Breast epithelium (tissue), 4 donors: ENCODE measurements around the gene PKD1L1. TPM values are rescaled to one million over a fixed set of nuclear protein-coding genes. Genes with fewer than 3 reads are reported as not detected.
A peak's percentile ranks its signal among the peaks of the same experiment; 100 is the strongest.
"Not testable (repeated sequence)": the region's sequence is repeated elsewhere in the genome, so short reads cannot be mapped to it uniquely, and the experiment has no call there.

ENCODE experiments used
- DNase-seq, 2 donors: peaks; one replicate each; pipeline ENCODE4 v3.0.0-alpha.2; 2019; ENCODE audit warnings: low spot score in 2 of 2
- H3K27ac ChIP-seq, 2 donors: fragments of 200-600 bp; sonication (generic) in 1 of 2; one replicate each; pipeline ENCODE4 v1.5.1; 2016 to 2019; ENCODE audit warnings: mild to moderate bottlenecking in 1 of 2
- H3K27me3 ChIP-seq, 2 donors: fragments of 200-600 bp; sonication (generic) in 1 of 2; one replicate each; pipeline versions ENCODE4 v1.5.1 to v1.6.0; 2017 to 2019; ENCODE audit warnings: control low read depth in 1 of 2, mild to moderate bottlenecking in 1 of 2
- H3K36me3 ChIP-seq: fragments of 200-600 bp; one replicate; pipeline ENCODE4 v1.5.1; 2019
- H3K4me1 ChIP-seq, 2 donors: fragments of 200-600 bp; sonication (generic); one replicate each; pipeline ENCODE4 v1.5.1; 2016 to 2019; ENCODE audit warnings: control low read depth in 1 of 2
- H3K4me3 ChIP-seq, 3 donors: fragments of 200-600 bp; sonication (generic); 1 replicate in 2 of 3; 2 replicates in 1 of 3; pipeline ENCODE4 v1.5.1; 2016 to 2019; ENCODE audit warnings: mild to moderate bottlenecking in 3 of 3, moderate library complexity in 2 of 3
- H3K9me3 ChIP-seq, 2 donors: fragments of 200-600 bp; sonication (generic) in 1 of 2; one replicate each; pipeline ENCODE4 v1.5.1; 2016 to 2019; ENCODE audit warnings: control low read depth in 1 of 2
- POLR2A ChIP-seq: fragments of 450-650 bp; IDR thresholded peaks from one replicate; pipeline ENCODE4 v1.6.1; 2016; ENCODE audit warnings: antibody characterized with exemption, mild to moderate bottlenecking, moderate library complexity
- POLR2AphosphoS5 ChIP-seq, 3 donors: sonication (generic); formaldehyde crosslinking; IDR thresholded peaks; one replicate each; pipeline ENCODE4 v1.6.1; 2017; ENCODE audit warnings: antibody characterized with exemption in 3 of 3
- intact Hi-C: fragments of 100-400 bp; cut with DNase I; formaldehyde crosslinking; loops from one replicate; pipeline ENCODE4 v1.15.1; 2023; ENCODE audit warnings: low total_unique reads
- total RNA-seq, 3 donors: library from RNA; depleted of rRNA; stranded (reverse); fragments of >200 nt; gene quantifications; one replicate each; pipeline ENCODE4 v1.1.0, GENCODE V29; 2016
- TF ChIP-seq, protein P1 (sequence below), 3 donors: fragments of 450-650 bp; IDR thresholded peaks; one replicate each; pipeline ENCODE4 v1.5.1; 2016 to 2017; ENCODE audit warnings: antibody characterized with exemption in 3 of 3, mild to moderate bottlenecking in 3 of 3, moderate library complexity in 3 of 3

PKD1L1 gene
- total RNA-seq, 3 donors from 2014 or later, result 0.32 to 0.44 (median 0.33) TPM

DNA sequence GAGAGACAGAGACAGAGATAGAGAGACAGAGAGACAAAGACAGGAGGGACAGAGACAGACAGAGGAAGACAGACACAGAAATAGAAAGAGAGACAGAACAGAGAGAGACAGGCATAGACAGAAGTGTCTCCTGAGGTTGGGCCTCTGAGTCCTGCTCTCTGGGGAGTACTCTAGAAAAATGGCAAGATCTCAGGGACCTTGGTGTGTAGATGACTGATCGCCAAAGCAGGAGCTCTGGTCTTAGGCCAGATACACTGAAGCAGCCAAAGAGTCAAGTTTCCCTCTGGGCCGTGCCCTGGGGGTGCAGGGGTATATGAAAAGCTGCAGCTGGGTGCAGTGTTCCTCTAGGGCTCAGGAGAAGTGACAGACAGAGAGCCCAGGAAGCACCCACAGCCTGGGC, 189.7 kb downstream of the PKD1L1 start:
- peaks cover 3 to 5% of the 10 kb centered on the region in 2 donors for H3K4me1 ChIP-seq
- DNase-seq, result peak in 1 of 2 donors; percentile 19

DNA sequence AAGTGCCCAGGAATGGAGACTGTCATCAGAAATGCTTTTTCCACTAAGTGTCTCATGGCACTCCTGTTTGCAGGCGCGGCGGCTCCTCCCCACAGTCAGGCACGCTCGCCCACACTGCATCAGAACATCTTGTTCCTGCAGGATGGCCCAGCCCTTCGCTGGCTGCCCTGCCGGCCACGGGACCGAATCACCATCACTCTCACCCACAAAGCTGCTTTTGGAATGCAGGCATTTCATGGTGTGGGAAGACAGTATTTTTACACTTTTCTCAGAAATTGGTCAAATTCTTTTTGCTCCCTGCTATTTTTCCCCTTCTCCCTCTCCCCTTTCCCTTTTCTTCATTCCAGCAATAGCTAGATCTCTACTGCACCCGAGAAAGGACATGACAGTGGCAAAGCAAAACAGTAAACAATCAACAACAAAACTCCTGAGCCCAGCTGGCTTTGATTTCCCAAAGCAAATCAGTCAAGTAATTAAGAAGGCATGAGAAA, 190.3 kb downstream of the PKD1L1 start:
- Histone ChIP-seq H3K27ac (peak overlapping the region; percentile 84), H3K4me3 (peak overlapping the region in 1 of 3 donors; percentile 15), H3K4me1 (peaks cover 3 to 5% of the 10 kb centered on the region in 2 donors), H3K27me3 (no peaks in the 10 kb centered on the region), H3K9me3 (no peaks in the 10 kb centered on the region), H3K36me3 (no peaks in the 10 kb centered on the region)
- intact Hi-C loops, result no loop called here
- peak; percentile 81 to 91 for DNase-seq
- TF ChIP-seq POLR2AphosphoS5 (IDR thresholded peaks at IDR 0.05), result peak; percentile 80 to 92 (median 84)
- TF ChIP-seq POLR2A, result no peak
- TF ChIP-seq, protein P1, sequence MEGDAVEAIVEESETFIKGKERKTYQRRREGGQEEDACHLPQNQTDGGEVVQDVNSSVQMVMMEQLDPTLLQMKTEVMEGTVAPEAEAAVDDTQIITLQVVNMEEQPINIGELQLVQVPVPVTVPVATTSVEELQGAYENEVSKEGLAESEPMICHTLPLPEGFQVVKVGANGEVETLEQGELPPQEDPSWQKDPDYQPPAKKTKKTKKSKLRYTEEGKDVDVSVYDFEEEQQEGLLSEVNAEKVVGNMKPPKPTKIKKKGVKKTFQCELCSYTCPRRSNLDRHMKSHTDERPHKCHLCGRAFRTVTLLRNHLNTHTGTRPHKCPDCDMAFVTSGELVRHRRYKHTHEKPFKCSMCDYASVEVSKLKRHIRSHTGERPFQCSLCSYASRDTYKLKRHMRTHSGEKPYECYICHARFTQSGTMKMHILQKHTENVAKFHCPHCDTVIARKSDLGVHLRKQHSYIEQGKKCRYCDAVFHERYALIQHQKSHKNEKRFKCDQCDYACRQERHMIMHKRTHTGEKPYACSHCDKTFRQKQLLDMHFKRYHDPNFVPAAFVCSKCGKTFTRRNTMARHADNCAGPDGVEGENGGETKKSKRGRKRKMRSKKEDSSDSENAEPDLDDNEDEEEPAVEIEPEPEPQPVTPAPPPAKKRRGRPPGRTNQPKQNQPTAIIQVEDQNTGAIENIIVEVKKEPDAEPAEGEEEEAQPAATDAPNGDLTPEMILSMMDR (IDR thresholded peaks at IDR 0.05), result peak in 1 of 3 donors; percentile 21

More for the DNA sequence above, 189.7 kb downstream of the PKD1L1 start:
- Histone ChIP-seq H3K27me3 (no peaks in the 10 kb centered on the region), H3K9me3 (no peaks in the 10 kb centered on the region), H3K36me3 (no peaks in the 10 kb centered on the region), H3K27ac (peak overlapping the region; percentile 84), H3K4me3 (no peak overlapping the region)
- TF ChIP-seq, protein P1 (IDR thresholded peaks at IDR 0.05), result no peak
- no peak for TF ChIP-seq POLR2AphosphoS5 (IDR thresholded peaks at IDR 0.05)
- TF ChIP-seq POLR2A, result no peak
- intact Hi-C loops, result no loop called here

DNA sequence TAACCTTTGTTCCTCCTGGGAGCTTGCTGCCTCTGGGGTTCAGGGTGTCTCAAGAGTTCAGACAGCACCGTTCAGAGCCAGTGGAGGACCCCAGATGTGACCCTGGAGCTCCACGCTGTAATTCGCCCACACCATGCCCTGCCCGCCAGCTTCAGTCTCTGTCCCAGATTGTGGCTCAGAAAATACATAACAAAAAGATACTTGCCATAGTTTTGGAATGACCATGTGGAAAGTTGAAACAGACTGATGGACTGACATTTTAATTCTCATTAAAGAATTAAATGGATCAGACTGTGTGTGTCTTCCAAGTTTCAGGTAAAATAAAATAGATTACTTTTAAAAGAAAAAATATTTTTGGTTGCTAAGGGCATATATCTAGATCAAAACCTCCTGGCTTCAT, 191.6 kb downstream of the PKD1L1 start:
- TF ChIP-seq POLR2A, result no peak
- TF ChIP-seq, protein P1 (IDR thresholded peaks at IDR 0.05), result no peak
- TF ChIP-seq POLR2AphosphoS5 (IDR thresholded peaks at IDR 0.05), result no peak
- H3K27ac ChIP-seq, result no peak overlapping the region
- peaks cover 3 to 5% of the 10 kb centered on the region in 2 donors for H3K4me1 ChIP-seq
- H3K36me3 ChIP-seq, result no peaks in the 10 kb centered on the region
- H3K4me3 ChIP-seq, result no peak overlapping the region
- no peaks in the 10 kb centered on the region for H3K9me3 ChIP-seq
- H3K27me3 ChIP-seq, result no peaks in the 10 kb centered on the region
- DNase-seq, result no peak
- intact Hi-C loops, result no loop called here

DNA sequence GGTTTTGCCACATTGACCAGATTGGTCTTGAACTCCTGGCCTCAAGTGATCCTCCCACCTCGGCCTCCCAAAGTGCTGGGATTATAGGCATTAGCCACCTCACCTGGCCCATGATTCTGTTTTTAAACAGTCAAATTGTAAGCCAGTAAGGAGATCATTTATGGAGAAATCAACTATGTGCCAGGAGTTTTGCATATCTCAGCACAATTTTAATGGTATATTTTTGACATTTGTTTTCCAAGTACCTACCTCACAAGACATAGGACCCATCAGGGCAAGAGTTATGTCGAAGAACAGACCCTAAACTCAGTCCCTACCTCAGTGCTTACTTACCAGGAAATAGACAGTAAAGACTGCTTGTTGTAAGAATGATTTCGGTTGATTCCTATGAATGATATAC, 193.0 kb downstream of the PKD1L1 start:
- TF ChIP-seq, protein P1 (IDR thresholded peaks at IDR 0.05), result no peak
- TF ChIP-seq POLR2AphosphoS5 (IDR thresholded peaks at IDR 0.05) (no peak), POLR2A (no peak)
- Histone ChIP-seq H3K27ac (no peak overlapping the region), H3K4me3 (no peak overlapping the region), H3K9me3 (no peaks in the 10 kb centered on the region), H3K4me1 (peaks cover 3 to 5% of the 10 kb centered on the region in 2 donors), H3K36me3 (no peaks in the 10 kb centered on the region), H3K27me3 (no peaks in the 10 kb centered on the region)
- no peak for DNase-seq
- intact Hi-C loops, result no loop called here

DNA sequence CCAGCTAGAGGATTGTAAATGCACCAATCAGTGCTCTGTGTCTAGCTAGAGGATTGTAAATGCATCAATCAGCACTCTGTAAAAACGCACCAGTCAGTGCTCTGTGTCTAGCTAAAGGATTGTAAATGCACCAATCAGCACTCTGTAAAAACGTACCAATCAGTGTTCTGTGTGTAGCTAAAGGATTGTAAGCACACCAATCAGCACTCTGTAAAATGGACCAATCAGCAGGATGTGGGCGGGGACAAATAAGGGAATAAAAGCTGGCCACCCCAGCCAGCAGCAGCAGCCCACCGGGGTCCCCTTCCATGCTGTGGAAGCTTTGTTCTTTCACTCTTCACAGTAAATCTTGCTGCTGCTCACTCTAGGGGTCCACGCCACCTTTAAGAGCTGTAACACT, 196.5 kb downstream of the PKD1L1 start:
- H3K4me1 ChIP-seq, H3K36me3 ChIP-seq, H3K27me3 ChIP-seq, intact Hi-C loops, H3K27ac ChIP-seq, H3K9me3 ChIP-seq, H3K4me3 ChIP-seq: not testable (repeated sequence)
- DNase-seq, result peak in 1 of 2 donors; percentile 1

DNA sequence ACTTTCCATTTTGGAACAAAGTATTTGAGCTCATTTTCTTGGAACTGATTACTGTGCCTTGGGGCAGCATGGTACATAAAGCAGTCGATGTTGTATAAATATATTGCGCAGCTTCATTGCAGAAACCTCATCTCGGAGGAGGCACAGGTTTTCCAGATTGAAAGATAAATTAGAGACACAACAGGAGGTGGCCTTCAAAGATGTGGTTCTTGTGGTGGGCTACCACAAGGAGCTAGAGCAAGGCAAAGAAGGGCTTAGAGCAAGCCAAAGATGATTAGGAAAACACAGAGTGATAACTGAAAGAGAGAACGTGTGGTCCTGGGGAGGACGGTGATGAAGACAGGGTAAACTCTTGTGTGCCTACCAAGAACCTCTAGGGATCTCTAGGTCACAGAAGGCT, 197.2 kb downstream of the PKD1L1 start:
- intact Hi-C loops, result no loop called here
- peak in 1 of 2 donors; percentile 13 for DNase-seq
- H3K9me3 ChIP-seq, result no peaks in the 10 kb centered on the region
- no peak overlapping the region for H3K4me3 ChIP-seq
- TF ChIP-seq, protein P1 (IDR thresholded peaks at IDR 0.05), result no peak
- no peak for TF ChIP-seq POLR2AphosphoS5 (IDR thresholded peaks at IDR 0.05)
- no peak for TF ChIP-seq POLR2A
- H3K36me3 ChIP-seq, result no peaks in the 10 kb centered on the region
- H3K27ac ChIP-seq, result peak overlapping the region in 1 of 2 donors; percentile 32
- H3K4me1 ChIP-seq, result no peaks in the 10 kb centered on the region
- no peaks in the 10 kb centered on the region for H3K27me3 ChIP-seq
